CD4-positive, alpha-beta memory T cell (primary cell): ENCODE results near the gene GPR156. TPM values are rescaled to one million over a fixed set of nuclear protein-coding genes. Genes with fewer than 3 reads are reported as not detected.
A peak's percentile ranks its signal among the peaks of the same experiment; 100 is the strongest.
"Not testable (repeated sequence)": the region's sequence is repeated elsewhere in the genome, so short reads cannot be mapped to it uniquely, and the experiment has no call there.

Experiments
- CTCF ChIA-PET: fragments of 350-600 bp; sonication (Branson Sonifier 250); formaldehyde crosslinking; loops from one replicate; lab custom pipeline; 2021; ENCODE audit warnings: inconsistent platforms; ENCODE audit not compliant: partially characterized antibody; lab: Charles Lee
- POLR2A ChIA-PET: fragments of 350-600 bp; sonication (Branson Sonifier 250); formaldehyde crosslinking; loops from one replicate; lab custom pipeline; 2021; ENCODE audit not compliant: partially characterized antibody; lab: Charles Lee
- DNase-seq, 5 donors: peaks; one replicate each; pipeline versions ENCODE4 v3.0.0 to v3.0.0-alpha.2; 2020 to 2022; ENCODE audit warnings: mixed read lengths in 1 of 5
- H3K27ac ChIP-seq: one replicate; pipeline ENCODE4 v1.7.0; 2013; ENCODE audit warnings: low read depth, low read length
- H3K27me3 ChIP-seq: 2 replicates; pipeline ENCODE4 v1.7.0; 2013; ENCODE audit warnings: mild to moderate bottlenecking, low read length, moderate library complexity; ENCODE audit not compliant: insufficient read depth
- H3K36me3 ChIP-seq: 2 replicates; pipeline ENCODE4 v1.7.0; 2013; ENCODE audit warnings: mild to moderate bottlenecking, low read length, moderate library complexity; ENCODE audit not compliant: insufficient read depth
- H3K4me1 ChIP-seq: 2 replicates; pipeline ENCODE4 v1.7.0; 2013; ENCODE audit warnings: mild to moderate bottlenecking, low read length, moderate library complexity; ENCODE audit not compliant: insufficient read depth
- H3K4me3 ChIP-seq, 2 donors: one replicate each; pipeline ENCODE4 v1.7.0; 2013; ENCODE audit warnings: low read length in 2 of 2, mild to moderate bottlenecking in 1 of 2
- H3K9me3 ChIP-seq, 2 donors: one replicate each; pipeline ENCODE4 v1.7.0; 2013; ENCODE audit warnings: low read length in 2 of 2, control low read depth in 1 of 2; ENCODE audit not compliant: control insufficient read depth in 1 of 2
- H3K27ac Mint-ChIP-seq, 7 donors: one replicate each; pipeline ENCODE4 v1.8.0; 2020 to 2021; ENCODE audit warnings: mixed read lengths in 7 of 7, mild to moderate bottlenecking in 6 of 7, inconsistent platforms in 3 of 7, moderate library complexity in 3 of 7
- H3K27me3 Mint-ChIP-seq, 2 donors: one replicate each; pipeline ENCODE4 v1.8.0; 2020 to 2021; ENCODE audit warnings: mixed read lengths in 2 of 2
- H3K36me3 Mint-ChIP-seq, 2 donors: one replicate each; pipeline ENCODE4 v1.8.0; 2020 to 2021; ENCODE audit warnings: mixed read lengths in 2 of 2, inconsistent platforms in 1 of 2, mild to moderate bottlenecking in 1 of 2
- H3K4me1 Mint-ChIP-seq, 4 donors: one replicate each; pipeline ENCODE4 v1.8.0; 2020 to 2021; ENCODE audit warnings: mixed read lengths in 4 of 4, mild to moderate bottlenecking in 1 of 4
- H3K4me3 Mint-ChIP-seq, 8 donors: one replicate each; pipeline ENCODE4 v1.8.0; 2020 to 2021; ENCODE audit warnings: mixed read lengths in 8 of 8, mild to moderate bottlenecking in 7 of 8, moderate library complexity in 6 of 8, inconsistent platforms in 3 of 8
- H3K9me3 Mint-ChIP-seq, 8 donors: one replicate each; pipeline ENCODE4 v1.8.0; 2020 to 2021; ENCODE audit warnings: mixed read lengths in 8 of 8, mild to moderate bottlenecking in 5 of 8, inconsistent platforms in 3 of 8, moderate library complexity in 1 of 8
- intact Hi-C: fragments of 100-400 bp; cut with micrococcal nuclease; formaldehyde crosslinking; loops from one replicate; pipeline ENCODE4 v1.15.1; 2023
- polyA plus RNA-seq, 2 donors: library from polyadenylated mRNA; unstranded; fragments of 300-500 nt; fragmentation: Illumina TruSeq; gene quantifications; one replicate each; pipeline ENCODE4 v1.2.3, GENCODE V29; 2021
- total RNA-seq, 2 experiments: library from RNA; stranded (reverse); gene quantifications; one replicate each; pipeline ENCODE4 v1.2.3, GENCODE V29; 2021

GPR156 gene
- total and polyA plus RNA-seq, 4 experiments from 2014 or later = not detected

GRCh38 chr3:120291552-120291951 lies 6.5 kb upstream of the GPR156 start:
- H3K4me1 ChIP-seq, H3K27me3 ChIP-seq, H3K36me3 Mint-ChIP-seq, H3K36me3 ChIP-seq, intact Hi-C loops, H3K4me3 ChIP-seq, H3K9me3 ChIP-seq, DNase-seq, H3K27ac ChIP-seq, POLR2A ChIA-PET, H3K4me1 Mint-ChIP-seq, H3K27ac Mint-ChIP-seq: not testable (repeated sequence)
- H3K27me3 Mint-ChIP-seq = peaks cover 15 to 19% of the 10 kb centered on the region in 2 donors
- H3K4me3 Mint-ChIP-seq = peak overlapping the region in 1 of 8 donors; percentile 21
- CTCF ChIA-PET = interaction anchor here (1.1 kb wide), 1 partner anchor 48 kb away, joined by 4 read pairs; no protein-coding TSS in a partner anchor
- peaks cover 0 to 32% (median 17%) of the 10 kb centered on the region in 8 donors for H3K9me3 Mint-ChIP-seq

GRCh38 chr3:120289636-120290035 lies 4.6 kb upstream of the GPR156 start:
- no peaks in the 10 kb centered on the region for H3K9me3 ChIP-seq
- no peaks in the 10 kb centered on the region for H3K36me3 ChIP-seq
- no peak overlapping the region for H3K27ac ChIP-seq
- no peak overlapping the region for H3K4me3 ChIP-seq
- Mint-ChIP-seq H3K27me3 (peaks cover 24 to 31% of the 10 kb centered on the region in 2 donors), H3K36me3 (peaks cover 1 to 8% of the 10 kb centered on the region in 2 donors), H3K27ac (no peak overlapping the region), H3K4me1 (peaks cover 0 to 8% (median 2%) of the 10 kb centered on the region in 4 donors), H3K4me3 (no peak overlapping the region), H3K9me3 (peaks cover 0 to 31% (median 17%) of the 10 kb centered on the region in 8 donors)
- H3K4me1 ChIP-seq = no peaks in the 10 kb centered on the region
- H3K27me3 ChIP-seq = peaks cover 5% of the 10 kb centered on the region
- intact Hi-C loops = no loop called here
- ChIA-PET POLR2A (no interaction called here), CTCF (no interaction called here)
- DNase-seq = no peak

- peaks cover 0 to 10% (median 2%) of the 10 kb centered on the region in 4 donors for H3K4me1 Mint-ChIP-seq
- intact Hi-C loops = no loop called here
- H3K27ac ChIP-seq = no peak overlapping the region
- H3K27ac Mint-ChIP-seq = no peak overlapping the region
- no peak for DNase-seq
- no peaks in the 10 kb centered on the region for H3K36me3 Mint-ChIP-seq
- peak overlapping the region in 2 of 8 donors; percentile 18 to 19 for H3K4me3 Mint-ChIP-seq
- peaks cover 33 to 44% of the 10 kb centered on the region in 2 donors for H3K27me3 Mint-ChIP-seq
- no peak overlapping the region for H3K4me3 ChIP-seq
- no peaks in the 10 kb centered on the region for H3K9me3 ChIP-seq
- POLR2A ChIA-PET = no interaction called here
- peaks cover 5% of the 10 kb centered on the region for H3K27me3 ChIP-seq
- no peaks in the 10 kb centered on the region for H3K36me3 ChIP-seq
- CTCF ChIA-PET = no interaction called here
- no peaks in the 10 kb centered on the region for H3K4me1 ChIP-seq
- H3K9me3 Mint-ChIP-seq = peaks cover 0 to 6% (median 2%) of the 10 kb centered on the region in 8 donors
Observed at GRCh38 chr3:120286465-120286864, 1.4 kb upstream of the GPR156 start.

- H3K9me3 ChIP-seq = no peaks in the 10 kb centered on the region
- no peak for DNase-seq
- H3K27me3 Mint-ChIP-seq = peaks cover 39 to 51% of the 10 kb centered on the region in 2 donors
- peaks cover 5% of the 10 kb centered on the region for H3K27me3 ChIP-seq
- H3K27ac ChIP-seq = no peak overlapping the region
- no peaks in the 10 kb centered on the region for H3K36me3 Mint-ChIP-seq
- intact Hi-C loops = no loop called here
- ChIA-PET CTCF (no interaction called here), POLR2A (no interaction called here)
- peak overlapping the region in 2 of 8 donors; percentile 22 to 44 for H3K4me3 Mint-ChIP-seq
- H3K36me3 ChIP-seq = no peaks in the 10 kb centered on the region
- H3K27ac Mint-ChIP-seq = no peak overlapping the region
- H3K4me3 ChIP-seq = no peak overlapping the region
- no peaks in the 10 kb centered on the region for H3K4me1 ChIP-seq
- H3K9me3 Mint-ChIP-seq = peaks cover 0 to 4% (median 0%) of the 10 kb centered on the region in 8 donors
- H3K4me1 Mint-ChIP-seq = peaks cover 0 to 10% (median 2%) of the 10 kb centered on the region in 4 donors
Observed at GRCh38 chr3:120285508-120285841, 453 bp upstream of the GPR156 start.

- Mint-ChIP-seq H3K27ac (no peak overlapping the region), H3K27me3 (peaks cover 37 to 49% of the 10 kb centered on the region in 2 donors), H3K4me3 (no peak overlapping the region), H3K4me1 (peaks cover 0 to 5% (median under 1%) of the 10 kb centered on the region in 4 donors), H3K36me3 (no peaks in the 10 kb centered on the region), H3K9me3 (peaks cover 0 to 6% (median 0%) of the 10 kb centered on the region in 8 donors)
- no peaks in the 10 kb centered on the region for H3K36me3 ChIP-seq
- H3K4me3 ChIP-seq = no peak overlapping the region
- intact Hi-C loops = no loop called here
- no peaks in the 10 kb centered on the region for H3K9me3 ChIP-seq
- no peak for DNase-seq
- H3K4me1 ChIP-seq = no peaks in the 10 kb centered on the region
- no peak overlapping the region for H3K27ac ChIP-seq
- no peaks in the 10 kb centered on the region for H3K27me3 ChIP-seq
- POLR2A ChIA-PET = no interaction called here
- CTCF ChIA-PET = no interaction called here
Observed at GRCh38 chr3:120281261-120281660, 3.8 kb downstream of the GPR156 start.

- Histone ChIP-seq H3K36me3 (no peaks in the 10 kb centered on the region), H3K9me3 (no peaks in the 10 kb centered on the region), H3K4me1 (no peaks in the 10 kb centered on the region), H3K4me3 (no peak overlapping the region), H3K27ac (no peak overlapping the region), H3K27me3 (no peaks in the 10 kb centered on the region)
- H3K27ac Mint-ChIP-seq = no peak overlapping the region
- no peak for DNase-seq
- peaks cover 35 to 47% of the 10 kb centered on the region in 2 donors for H3K27me3 Mint-ChIP-seq
- CTCF ChIA-PET = no interaction called here
- H3K36me3 Mint-ChIP-seq = no peaks in the 10 kb centered on the region
- peaks cover 0 to 6% (median 0%) of the 10 kb centered on the region in 8 donors for H3K9me3 Mint-ChIP-seq
- no peak overlapping the region for H3K4me3 Mint-ChIP-seq
- H3K4me1 Mint-ChIP-seq = peaks cover 0 to 5% (median under 1%) of the 10 kb centered on the region in 4 donors
- intact Hi-C loops = no loop called here
- POLR2A ChIA-PET = no interaction called here
Observed at GRCh38 chr3:120280566-120280965, 4.5 kb downstream of the GPR156 start.

- DNase-seq = no peak
- Mint-ChIP-seq H3K27me3 (peaks cover 35 to 46% of the 10 kb centered on the region in 2 donors), H3K4me1 (peaks cover 0 to 5% (median 0%) of the 10 kb centered on the region in 4 donors), H3K36me3 (no peaks in the 10 kb centered on the region), H3K4me3 (no peak overlapping the region), H3K27ac (no peak overlapping the region), H3K9me3 (peaks cover 0 to 6% (median 0%) of the 10 kb centered on the region in 8 donors)
- POLR2A ChIA-PET = no interaction called here
- no peak overlapping the region for H3K4me3 ChIP-seq
- H3K27me3 ChIP-seq = no peaks in the 10 kb centered on the region
- H3K27ac ChIP-seq = no peak overlapping the region
- CTCF ChIA-PET = no interaction called here
- no peaks in the 10 kb centered on the region for H3K36me3 ChIP-seq
- no peaks in the 10 kb centered on the region for H3K4me1 ChIP-seq
- intact Hi-C loops = no loop called here
- no peaks in the 10 kb centered on the region for H3K9me3 ChIP-seq
Observed at GRCh38 chr3:120280026-120280425, 5.0 kb downstream of the GPR156 start.
